Measurements from ENCODE around the gene ODAD3.

ODAD3 gene

GRCh38 chr19:11373885-11374432 is 61.0 kb downstream of the ODAD3 start:
- no peak for DNase-seq

GRCh38 chr19:11373166-11373884 is 61.6 kb downstream of the ODAD3 start:
- no peak for DNase-seq

GRCh38 chr19:11370744-11371143 is 64.2 kb downstream of the ODAD3 start:
- no peak for DNase-seq

Data from inflammatory macrophage treated with lipopolysaccharide for 1 hour (primary cell).